ENCODE data around the gene UGDH.
A peak's percentile ranks its signal among the peaks of the same experiment; 100 is the strongest.
"Not testable (repeated sequence)": the region's sequence is repeated elsewhere in the genome, so short reads cannot be mapped to it uniquely, and the experiment has no call there.

UGDH gene

DNA sequence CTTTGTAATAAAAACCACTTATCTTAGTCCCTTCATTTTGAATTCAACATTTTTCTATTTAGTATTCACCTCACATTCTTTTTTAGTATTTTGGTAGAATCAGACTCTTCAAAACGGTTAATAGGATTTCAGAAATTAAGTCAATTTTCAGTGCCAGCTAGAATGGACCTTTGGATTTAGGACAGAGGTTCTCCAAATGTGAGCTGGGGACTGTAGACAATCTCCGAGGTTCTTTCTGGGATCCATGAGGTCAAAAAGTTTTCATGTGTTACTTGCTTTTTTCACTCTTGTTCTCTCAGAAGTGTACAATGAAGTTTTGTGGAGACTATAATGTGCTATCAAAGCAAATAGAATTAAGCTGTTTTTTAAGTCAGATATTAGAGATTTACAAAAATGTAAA, 2.3 kb upstream of the UGDH start:
- DNase-seq (ENCODE audit: low read depth) = no peak

DNA sequence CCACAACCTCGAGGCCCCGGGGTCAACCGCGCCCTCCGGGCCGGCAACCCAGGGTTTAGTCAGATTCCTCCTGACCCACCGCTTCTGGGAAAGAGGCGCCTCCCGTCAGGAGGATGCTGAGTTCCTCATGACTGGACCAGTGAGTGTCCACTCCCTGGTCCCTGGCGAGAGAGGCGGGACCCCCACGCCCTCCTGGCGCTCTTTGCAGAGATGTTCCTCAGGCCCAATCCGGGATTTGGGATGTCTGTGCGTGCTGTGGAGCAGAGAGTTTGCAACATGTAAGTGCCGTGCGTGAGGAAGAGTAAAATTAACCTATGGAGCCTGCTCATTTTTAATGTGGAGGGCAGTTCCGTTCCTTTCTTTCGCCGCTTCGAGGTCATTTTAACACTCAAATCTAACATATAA, 824 bp upstream of the UGDH start:
- DNase-seq (ENCODE audit: low read depth) = no peak

DNA sequence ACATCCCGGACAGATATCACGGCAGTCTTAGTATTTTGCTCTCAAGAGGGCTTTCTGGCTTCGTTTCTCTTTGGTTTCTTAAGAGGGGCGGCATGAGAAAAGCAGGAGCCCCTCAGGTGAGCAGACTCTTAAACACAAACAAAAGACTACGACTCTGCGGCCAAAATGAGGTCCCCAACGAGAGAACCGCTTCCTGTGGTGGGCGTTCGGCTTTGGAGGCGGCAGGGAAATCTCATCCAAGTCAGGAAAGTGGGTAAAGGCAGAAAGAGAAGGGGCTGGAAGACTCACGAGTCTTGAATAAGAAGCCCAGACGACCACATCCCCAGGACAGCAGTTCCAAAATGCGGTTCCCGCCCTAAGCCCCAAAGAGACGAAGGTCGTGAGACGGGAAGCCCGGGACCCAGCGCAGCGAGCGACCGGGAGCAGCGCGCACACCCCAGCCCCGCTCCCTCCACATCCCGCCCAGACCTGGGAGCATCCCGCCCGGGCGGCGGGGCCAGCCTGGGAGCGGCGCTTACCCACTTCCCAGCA, 409 bp downstream of the UGDH start:
- peak; percentile 3 for DNase-seq (ENCODE audit: low read depth)

DNA sequence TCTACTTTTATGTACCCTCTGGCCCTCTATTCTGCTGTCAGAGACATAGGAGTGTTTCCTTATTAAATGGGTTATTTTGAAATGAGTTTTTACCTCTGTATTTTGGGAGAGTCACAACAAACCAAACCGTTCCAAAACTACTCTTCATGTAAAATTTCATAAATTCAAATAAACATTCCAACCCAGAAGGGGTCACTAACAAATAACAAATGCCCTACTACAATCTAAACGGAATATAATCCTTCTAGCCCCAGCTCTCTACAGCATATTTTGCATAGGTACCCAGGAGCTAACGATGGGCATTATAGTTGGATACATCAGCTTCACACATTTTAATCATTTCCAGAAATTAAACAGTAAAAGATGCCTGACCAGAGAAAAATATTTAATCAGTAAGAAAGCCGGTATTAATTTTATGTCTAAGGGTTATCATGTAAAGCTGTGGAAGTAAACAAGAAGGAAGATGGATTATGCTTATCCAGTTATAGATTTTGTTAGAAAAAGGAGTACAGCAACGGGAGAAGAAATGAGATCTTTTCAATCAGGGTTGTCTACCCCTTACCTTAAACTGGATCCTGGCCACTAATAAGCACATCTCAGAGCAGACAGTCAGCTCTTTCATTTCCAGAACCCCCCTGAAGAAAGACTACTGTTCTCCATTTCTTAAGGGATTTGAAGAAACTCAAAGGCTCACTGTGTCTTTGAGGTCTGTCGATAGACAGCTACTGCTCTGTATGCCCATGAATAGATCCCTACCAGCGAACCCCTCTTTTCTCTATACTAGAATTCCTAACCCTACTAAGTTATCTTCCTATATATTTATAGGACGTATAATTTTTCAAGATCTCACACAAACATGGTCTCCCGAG, 1.2 kb downstream of the UGDH start:
- DNase-seq (ENCODE audit: low read depth) = no peak

DNA sequence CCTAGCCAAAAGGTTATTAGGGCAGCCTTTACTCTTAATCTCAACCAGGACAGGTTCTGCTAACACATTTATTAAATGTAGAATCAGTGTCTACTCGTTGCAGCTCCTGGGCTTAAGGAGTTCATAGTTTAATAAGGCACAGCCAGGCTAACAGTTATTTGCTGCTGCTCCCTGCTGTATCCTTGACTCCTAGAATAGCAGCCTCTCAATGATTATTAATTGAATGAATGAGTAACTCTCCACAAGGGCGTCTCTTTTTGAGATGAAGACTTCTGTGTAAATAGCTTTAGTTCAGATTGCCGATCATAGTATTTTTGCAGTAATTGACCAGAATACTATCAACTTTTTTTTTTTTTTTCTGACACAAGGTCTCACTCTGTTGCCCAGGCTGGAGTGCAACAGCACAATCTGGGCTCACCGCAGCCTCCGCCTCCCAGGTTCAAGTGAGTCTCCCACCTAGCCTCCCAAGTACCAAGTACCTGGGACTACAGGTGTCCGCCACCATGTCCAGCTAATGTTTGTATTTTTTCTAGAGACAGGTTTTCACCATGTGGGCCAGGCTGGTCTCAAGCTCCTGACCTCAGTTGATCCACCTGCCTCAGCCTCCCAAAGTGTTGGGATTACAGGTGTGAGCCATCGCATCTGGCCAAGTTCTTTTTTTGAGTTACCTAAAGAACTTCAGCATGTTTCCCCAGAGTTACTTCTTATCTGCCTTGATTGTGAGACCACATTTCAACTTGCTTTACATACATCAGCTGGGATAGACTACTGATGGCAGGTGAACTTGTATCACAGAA, 2.9 kb downstream of the UGDH start:
- no peak for DNase-seq (ENCODE audit: low read depth)

DNA sequence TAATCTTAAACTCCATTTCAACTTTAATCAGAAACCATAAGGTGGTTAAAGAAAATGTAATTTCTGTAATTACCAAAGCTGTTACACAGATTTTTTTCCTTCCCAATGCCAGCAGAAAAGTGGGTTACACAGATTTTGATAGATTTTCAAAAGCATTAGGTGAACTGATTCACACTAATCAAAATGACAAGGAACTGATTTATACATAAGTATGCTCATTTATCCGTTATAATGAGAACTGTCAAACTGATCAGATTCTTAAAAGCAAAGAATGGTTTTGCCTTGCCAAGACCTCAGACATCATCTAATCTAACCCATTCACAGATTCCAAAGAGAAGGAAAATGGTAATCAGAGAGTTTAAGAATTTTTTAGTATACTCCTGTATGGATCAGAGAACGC, 5.2 kb downstream of the UGDH start:
- no peak for DNase-seq (ENCODE audit: low read depth)

DNA sequence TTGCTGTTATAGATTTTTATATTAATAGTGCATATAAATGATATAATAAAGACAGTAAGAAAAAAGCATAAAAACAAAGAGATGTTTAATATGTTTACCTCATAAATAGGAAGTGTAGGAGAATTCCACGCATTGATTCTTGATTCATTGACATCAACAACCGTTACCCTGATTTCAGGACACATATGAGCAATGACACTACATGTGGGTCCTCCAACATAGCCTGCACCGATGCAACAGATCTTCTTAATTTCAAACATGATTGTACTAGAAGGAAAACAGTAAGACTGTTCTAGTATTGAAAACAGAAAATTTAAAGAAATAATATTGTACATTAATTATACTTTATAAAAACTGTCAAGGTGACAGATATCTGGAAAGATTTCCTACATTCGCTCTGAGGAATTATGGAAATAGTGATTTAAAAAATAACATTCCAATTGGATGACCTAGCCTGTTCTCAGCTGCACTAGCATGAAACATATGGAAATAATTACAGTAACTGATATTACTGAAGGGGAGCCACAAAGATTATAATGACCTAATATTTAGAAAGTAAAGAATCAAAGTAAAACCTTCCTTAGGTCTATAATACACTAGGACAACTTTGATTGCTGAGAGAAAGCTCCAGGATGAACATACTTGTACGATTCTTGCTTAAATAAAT, 5.9 kb downstream of the UGDH start:
- no peak for DNase-seq (ENCODE audit: low read depth)

DNA sequence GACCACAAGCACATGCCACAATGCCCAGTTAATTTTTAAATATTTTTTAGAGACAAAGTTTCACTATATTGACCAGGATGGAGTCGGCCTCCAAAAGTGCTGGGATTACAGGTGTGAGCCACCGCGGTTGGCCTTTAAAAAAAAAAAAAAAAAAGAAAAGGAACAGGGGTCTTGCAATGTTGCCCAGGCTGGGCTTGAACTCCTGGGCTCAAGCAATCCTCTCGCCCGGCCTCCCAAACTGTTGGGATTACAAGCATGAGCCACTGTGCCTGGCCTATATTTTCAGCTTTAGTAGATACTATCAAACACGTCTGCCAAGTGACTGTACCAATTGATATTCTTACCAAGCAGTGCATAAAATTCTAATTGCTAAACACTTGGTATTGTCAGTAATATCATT, 8.8 kb downstream of the UGDH start:
- no peak for DNase-seq (ENCODE audit: low read depth)

DNA sequence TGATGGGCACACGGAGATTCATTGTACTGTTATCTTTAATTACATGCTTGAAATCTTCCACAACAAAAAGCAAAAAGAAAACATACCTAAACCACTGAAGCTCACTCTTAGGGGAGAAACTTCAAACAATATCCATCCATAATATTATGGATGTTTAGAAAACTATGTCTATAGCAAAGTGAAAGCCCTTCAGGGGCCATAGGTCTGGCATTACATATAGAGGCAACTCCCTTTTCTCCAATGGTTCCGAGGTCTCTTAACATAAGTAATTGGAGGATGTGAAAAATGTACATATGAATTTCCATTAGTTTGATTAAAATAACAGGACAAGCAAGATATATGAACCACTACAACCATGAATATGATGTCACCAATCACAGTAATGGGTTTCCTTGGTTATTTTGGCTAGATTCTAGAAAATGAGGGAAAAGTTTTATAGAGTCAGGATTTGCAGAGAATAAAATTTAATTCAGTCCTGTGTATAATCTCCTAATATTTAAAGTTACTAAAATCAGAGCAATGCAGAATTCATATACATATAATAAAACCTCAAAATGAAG, 10.8 kb downstream of the UGDH start:
- no peak for DNase-seq (ENCODE audit: low read depth)

DNA sequence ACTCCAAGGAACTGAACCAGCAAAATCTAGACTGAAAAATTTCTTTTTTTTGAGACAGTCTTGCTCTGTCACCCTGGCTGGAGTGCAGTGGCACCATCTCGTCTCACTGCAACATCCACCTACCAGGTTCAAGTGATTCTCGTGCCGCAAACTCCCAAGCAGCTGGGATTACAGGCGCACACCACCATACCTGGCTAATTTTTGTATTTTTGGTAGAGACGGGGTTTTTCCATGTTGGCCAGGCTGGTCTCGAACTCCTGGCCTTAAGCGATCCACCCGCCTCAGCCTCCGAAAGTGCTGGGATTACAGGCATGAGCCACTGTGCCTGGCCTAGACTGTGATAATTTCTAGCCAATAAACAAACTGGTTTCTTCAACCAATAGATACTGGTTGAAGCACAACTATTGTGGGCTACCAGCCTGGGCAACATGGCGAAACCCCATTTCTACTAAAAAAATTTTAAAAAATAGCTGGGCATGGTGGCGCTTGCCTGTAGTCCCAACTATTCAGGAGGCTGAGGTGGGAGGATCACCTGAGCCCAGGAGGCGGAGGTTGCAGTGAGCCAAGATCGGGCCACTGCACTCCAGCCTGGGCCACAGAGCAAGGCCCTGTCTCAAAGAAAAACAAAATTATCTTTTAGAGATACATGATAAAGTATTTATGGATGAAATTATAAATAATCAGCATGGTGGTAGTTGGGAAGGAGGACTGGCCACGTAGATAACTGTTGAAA, 11.4 kb downstream of the UGDH start:
- not testable (repeated sequence) for DNase-seq (ENCODE audit: low read depth)

DNA sequence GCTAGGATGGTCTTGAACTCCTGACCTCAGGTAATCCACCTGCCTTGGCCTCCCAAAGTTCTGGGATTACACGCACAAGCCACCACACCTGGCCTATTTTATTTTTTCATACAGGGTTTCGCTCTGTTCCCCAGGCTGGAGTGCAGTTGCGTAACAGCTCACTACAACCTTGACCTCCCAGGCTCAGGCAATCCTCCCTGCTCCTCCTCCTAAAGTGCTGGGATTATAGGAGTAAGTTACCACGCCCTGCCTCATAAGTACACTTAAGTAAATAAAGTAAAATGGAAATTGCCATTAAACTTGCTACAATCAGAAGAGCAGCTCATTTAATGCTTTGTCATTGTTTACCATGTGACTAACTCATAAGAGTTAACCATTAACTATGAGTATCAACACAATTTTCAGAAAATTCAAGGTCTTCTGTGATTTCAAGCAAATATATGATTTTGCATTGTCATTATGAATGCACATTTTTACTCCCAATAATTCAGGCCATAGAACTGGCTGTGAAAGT, 12.3 kb downstream of the UGDH start:
- no peak for DNase-seq (ENCODE audit: low read depth)

DNA sequence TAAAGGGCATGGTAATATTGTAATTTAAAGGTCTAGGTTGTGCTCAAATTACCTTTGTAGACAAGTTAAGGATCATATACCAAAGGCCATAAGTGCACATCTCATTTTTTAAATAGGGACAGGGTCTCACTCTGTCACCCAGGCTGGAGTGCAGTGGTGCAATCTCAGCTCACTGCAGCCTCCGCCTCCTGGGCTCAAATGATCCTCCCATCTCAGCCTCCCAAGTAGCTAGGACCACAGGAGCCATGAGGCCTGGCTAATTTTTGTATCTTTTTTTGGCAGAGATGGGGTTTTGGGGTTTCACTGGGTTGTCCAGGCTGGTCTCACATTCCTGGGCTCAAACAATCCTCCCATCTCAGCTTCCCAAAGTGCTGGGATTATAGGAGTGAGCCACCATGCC, 13.0 kb downstream of the UGDH start:
- DNase-seq (ENCODE audit: low read depth) = not testable (repeated sequence)

DNA sequence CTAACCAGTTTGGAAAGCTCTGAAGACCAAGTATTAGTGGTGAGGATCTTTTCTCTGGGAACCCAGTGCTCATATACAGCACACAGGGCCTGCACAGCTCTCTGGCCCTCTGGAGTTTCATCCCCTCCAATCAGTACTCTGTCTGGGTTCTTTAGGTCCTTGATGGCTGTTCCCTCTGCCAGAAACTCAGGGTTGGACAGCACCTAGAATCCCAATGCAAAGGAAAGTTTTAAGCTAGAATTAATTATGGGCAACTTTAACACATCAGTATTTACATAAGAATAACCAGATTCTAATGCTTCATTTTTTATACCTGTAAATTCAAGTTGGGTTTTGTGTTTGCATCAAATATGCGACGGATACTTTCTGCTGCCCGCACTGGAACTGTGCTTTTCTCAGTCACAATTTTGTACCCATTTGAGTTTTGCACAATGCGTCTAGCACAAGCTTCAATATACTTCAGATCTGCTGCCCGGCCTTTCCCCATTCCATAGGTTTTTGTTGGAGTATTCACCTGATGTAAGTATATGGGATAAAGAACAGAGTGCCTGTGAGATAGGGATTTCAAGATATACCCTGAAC, 16.8 kb downstream of the UGDH start:
- no peak for DNase-seq (ENCODE audit: low read depth)

DNA sequence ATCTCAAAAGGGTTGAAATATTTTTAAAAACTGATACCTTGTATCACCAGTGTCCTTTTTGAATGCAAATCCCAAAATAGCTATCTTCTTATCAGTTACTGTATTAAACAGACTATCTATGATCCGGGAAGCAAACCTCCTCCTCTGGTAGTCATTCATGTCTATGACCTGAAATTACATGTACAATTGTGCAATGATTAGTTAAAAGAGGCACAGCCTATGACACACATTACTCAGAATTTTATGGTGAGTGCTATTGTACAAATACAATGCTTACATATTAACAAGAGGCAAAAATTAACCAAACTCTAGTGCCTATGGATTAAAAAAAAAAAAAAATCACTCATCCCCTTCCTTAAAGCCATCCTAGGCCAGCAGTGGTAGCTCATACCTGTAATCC, 21.7 kb downstream of the UGDH start:
- DNase-seq (ENCODE audit: low read depth) = no peak

DNA sequence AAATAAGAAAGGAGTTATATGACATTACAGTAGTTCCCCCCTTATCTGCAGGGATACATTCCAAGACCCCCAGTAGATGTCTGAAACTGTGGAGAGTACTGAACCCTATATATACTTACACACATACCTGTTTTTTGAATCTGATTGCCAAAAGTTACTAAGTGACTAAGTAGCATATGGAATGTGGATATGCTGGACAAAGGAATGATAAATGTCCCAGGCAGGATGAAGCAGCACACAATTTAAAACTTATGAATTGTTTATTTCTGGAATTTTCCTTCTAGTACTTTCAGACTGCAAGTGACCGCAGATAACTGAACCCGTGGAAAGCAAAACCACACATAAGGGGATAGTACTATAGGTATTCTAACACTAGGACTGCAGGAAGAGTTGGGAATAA, 22.7 kb downstream of the UGDH start:
- DNase-seq (ENCODE audit: low read depth) = no peak

DNA sequence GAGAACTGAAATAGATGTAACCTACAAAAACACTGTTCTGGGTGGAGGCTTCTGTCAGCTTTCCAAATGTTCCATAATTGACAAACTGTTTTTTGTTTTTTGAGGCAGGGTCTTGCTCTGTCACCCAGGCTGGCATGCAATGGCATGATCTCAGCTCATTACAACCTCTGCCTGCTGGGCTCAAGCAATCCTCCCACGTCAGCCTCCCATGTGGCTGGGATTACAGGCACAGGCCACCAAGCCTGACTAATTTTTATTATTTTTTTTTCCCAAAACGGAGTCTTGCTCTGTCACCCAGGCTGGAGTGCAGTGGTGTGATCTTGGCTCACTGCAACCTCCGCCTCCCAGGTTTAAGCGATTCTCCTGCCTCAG, 24.6 kb downstream of the UGDH start:
- not testable (repeated sequence) for DNase-seq (ENCODE audit: low read depth)

DNA sequence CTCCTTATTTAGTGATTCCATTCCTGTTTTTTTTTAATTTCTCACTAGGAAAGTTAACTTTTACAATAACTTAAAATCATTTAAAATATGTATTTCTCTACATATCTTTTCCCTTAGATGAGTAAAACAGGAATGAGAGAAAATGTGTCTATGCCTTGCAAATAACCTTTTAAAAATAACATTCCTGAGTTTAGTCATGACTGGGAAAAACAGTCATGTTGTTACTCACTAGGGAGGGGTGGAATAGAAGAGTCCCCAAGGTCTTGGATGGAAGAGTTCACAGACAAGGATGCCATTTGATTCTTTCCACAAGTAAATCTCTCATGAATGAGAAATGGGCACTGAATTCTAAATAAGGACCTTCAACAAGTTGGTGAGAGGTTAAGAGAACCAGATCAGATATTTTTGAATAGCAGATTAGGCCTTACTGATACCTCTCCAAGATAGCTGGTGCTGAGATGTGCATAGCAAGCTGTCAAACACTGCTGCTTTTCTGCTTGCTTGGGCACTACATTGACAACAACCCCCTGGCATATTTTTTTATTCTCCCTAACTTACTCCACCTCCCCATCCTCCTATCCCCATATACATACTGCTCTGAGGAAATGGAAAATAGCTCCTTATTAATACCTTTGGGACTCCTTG, 25.1 kb downstream of the UGDH start:
- no peak for DNase-seq (ENCODE audit: low read depth)

DNA sequence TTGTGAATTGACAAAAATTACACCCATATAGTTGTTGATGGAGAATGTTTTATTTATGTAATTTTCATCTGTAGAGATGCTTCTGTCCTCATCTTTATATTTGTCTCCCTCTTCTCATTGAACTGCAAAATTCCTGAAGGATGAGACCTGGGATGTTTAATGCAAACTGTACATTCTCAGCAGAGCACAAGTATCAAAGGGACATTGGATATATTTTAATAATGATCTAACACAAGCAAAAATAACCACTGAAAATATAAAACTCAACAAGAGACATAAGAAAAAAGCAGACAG, 28.6 kb downstream of the UGDH start:
- no peak for DNase-seq (ENCODE audit: low read depth)

DNA sequence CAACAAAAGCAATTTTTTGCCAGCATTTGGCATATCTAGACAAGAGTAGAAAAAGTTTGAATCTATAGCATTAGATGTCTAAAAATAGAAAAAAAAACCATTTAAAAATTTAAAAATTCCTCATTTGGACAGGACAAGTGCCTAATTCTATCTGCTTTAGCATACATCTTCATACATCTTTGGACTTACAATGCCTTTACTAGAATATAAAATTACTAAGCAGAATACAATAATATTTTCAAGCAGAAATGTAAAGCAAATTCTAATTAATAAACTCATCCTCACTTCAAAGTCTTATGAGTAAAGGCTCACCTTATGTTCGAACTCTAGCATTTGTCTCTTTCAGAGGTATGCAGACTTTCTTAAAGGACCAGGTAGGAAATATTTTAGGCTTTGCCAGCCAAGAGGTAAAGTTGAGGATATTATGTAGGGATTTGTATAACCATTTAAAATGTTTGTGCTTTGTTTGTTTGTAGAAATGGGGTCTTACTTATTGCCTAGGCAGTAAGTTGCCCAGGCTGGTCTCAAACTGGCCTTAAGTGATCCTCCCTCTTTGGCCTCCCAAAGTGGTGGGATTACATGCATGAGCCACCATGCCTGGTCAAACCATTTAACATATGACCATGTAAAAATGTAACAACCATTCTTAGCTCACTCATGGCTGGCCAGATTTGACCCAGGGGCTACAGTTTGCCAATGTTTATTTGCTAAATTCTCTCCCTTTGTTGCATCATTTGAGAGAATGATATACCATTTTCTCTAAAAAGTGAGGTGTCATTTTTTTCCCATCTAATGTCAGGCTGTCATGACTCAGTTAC, 29.1 kb downstream of the UGDH start:
- no peak for DNase-seq (ENCODE audit: low read depth)

Data from activated T-helper 9 cell treated with anti-CD3 and anti-CD28 coated beads, Interleukin-2, amount 50 U/mL, for 16 hours (primary cell).